K562 (cell line): Measurements from ENCODE around the gene ASB4. TPM values are rescaled to one million over a fixed set of nuclear protein-coding genes. Genes with fewer than 3 reads are reported as not detected.

ENCODE experiments used
- ATAC-seq: fragments of 200-7000 bp; cut with Tn5 transposase; 3 replicates; pipeline ENCODE4 v1.9.1; 2020; ENCODE audit warnings: moderate library complexity
- BruUV-seq: library from RNA; stranded (reverse); fragments of 400-500 nt; replicated peaks from 2 replicates; lab custom pipeline; 2021; lab: Mats Ljungman, UMichigan
- CTCF ChIA-PET: fragments of 300-600 bp; formaldehyde crosslinking; extraction: SDS; loops from one replicate; lab custom pipeline; 2021; ENCODE audit warnings: low intra/inter-chr PET ratio; lab: Yijun Ruan, JAX
- POLR2A ChIA-PET: fragments of 300-600, 350-650 bp; sonication (Branson Sonifier 250); formaldehyde crosslinking; extraction: SDS; loops from one replicate; lab custom pipeline; 2021; ENCODE audit warnings: antibody characterized with exemption, inconsistent platforms; lab: Yijun Ruan, JAX
- DNase-seq, 4 experiments: peaks; one replicate each; pipeline versions ENCODE4 v3.0.0 to v3.0.0-alpha.2; 2011 to 2018; ENCODE audit warnings: low spot score in 3 of 4, mixed read lengths in 3 of 4; ENCODE audit errors: extremely low read depth in 1 of 4
- FAIRE-seq: peaks from 2 replicates; lab custom pipeline; 2011; peaks lifted over from hg19 to GRCh38; lab: Jason Lieb, UNC
- H2AFZ ChIP-seq: 2 replicates; pipeline ENCODE4 v1.6.0; 2011; ENCODE audit warnings: low read depth, low read length, control low read depth, inconsistent platforms
- H3K27ac ChIP-seq: fragments of 200-600 bp; 3 replicates; pipeline ENCODE4 v1.8.0; 2011; ENCODE audit warnings: low read depth, mild to moderate bottlenecking, control low read depth, inconsistent platforms, low read length, moderate library complexity, mixed read lengths; ENCODE audit errors: extremely low read depth
- H3K27me3 ChIP-seq, 2 experiments: fragments of 300-600 bp in 1 of 2; 2 replicates in 1 of 2; 3 replicates in 1 of 2; pipeline versions ENCODE4 v1.6.0 to v1.8.0; 2011; ENCODE audit warnings: inconsistent platforms in 2 of 2, low read length in 2 of 2, mild to moderate bottlenecking in 1 of 2, mixed read lengths in 1 of 2, moderate library complexity in 1 of 2; ENCODE audit not compliant: control insufficient read depth in 2 of 2, insufficient read depth in 2 of 2
- H3K36me3 ChIP-seq: fragments of 300-600 bp; 3 replicates; pipeline ENCODE4 v1.8.0; 2011; ENCODE audit warnings: mild to moderate bottlenecking, low read length, inconsistent platforms; ENCODE audit not compliant: control insufficient read depth, insufficient read depth
- H3K4me1 ChIP-seq, 2 experiments: fragments of 200-600 bp in 1 of 2; replicated peaks in 1 of 2; 2 replicates in 1 of 2; 3 replicates in 1 of 2; pipeline versions ENCODE4 v1.5.1 to v1.8.0; 2011; ENCODE audit warnings: inconsistent platforms in 2 of 2, low read length in 2 of 2, mild to moderate bottlenecking in 1 of 2, mixed read lengths in 1 of 2, moderate library complexity in 1 of 2; ENCODE audit not compliant: control insufficient read depth in 2 of 2, insufficient read depth in 2 of 2
- H3K4me2 ChIP-seq: 2 replicates; pipeline ENCODE4 v1.6.1; 2011; ENCODE audit warnings: low read length, control low read depth, inconsistent platforms, mixed read lengths; ENCODE audit not compliant: insufficient read depth
- H3K4me3 ChIP-seq: fragments of 200-600 bp; sonication (generic), shearing (Covaris generic); 2 replicates; pipeline ENCODE4 v1.5.1; 2016; ENCODE audit warnings: control low read depth, inconsistent platforms
- H3K79me2 ChIP-seq: fragments of 200-600 bp; 3 replicates; pipeline ENCODE4 v1.8.0; 2011; ENCODE audit warnings: low read length, inconsistent platforms; ENCODE audit not compliant: control insufficient read depth, insufficient read depth
- H3K9ac ChIP-seq, 2 experiments: 2 replicates each; pipeline versions ENCODE4 v1.6.0 to v1.6.1; 2011; ENCODE audit warnings: low read depth in 2 of 2, low read length in 2 of 2, control low read depth in 1 of 2, inconsistent platforms in 1 of 2, mild to moderate bottlenecking in 1 of 2, mixed read lengths in 1 of 2; ENCODE audit not compliant: insufficient read depth in 1 of 2
- H3K9me1 ChIP-seq: one replicate; pipeline ENCODE4 v1.6.0; 2011; ENCODE audit warnings: inconsistent platforms, mild to moderate bottlenecking, low read length, moderate library complexity; ENCODE audit not compliant: control insufficient read depth, insufficient read depth
- H3K9me3 ChIP-seq: replicated peaks from 2 replicates; pipeline ENCODE4 v1.5.1; 2011; ENCODE audit warnings: low read depth, low read length, inconsistent platforms; ENCODE audit not compliant: control insufficient read depth, insufficient read depth
- H4K20me1 ChIP-seq: replicated peaks from 2 replicates; pipeline ENCODE4 v1.6.1; 2011; ENCODE audit warnings: low read length, inconsistent platforms, mixed read lengths; ENCODE audit not compliant: control insufficient read depth, insufficient read depth
- ARNT ChIP-seq, 2 experiments: fragments of 450-650 bp; IDR thresholded peaks; 2 replicates each; pipeline ENCODE4 v1.6.1; 2016; ENCODE audit warnings: mild to moderate bottlenecking in 1 of 2
- CBFA2T2 ChIP-seq: fragments of 450-650 bp; conservative IDR thresholded peaks from 2 replicates; pipeline ENCODE4 v1.6.1; 2017; ENCODE audit warnings: mild to moderate bottlenecking
- DDX20 ChIP-seq: fragments of 450-650 bp; IDR thresholded peaks from 2 replicates; pipeline ENCODE4 v1.6.1; 2016; ENCODE audit warnings: missing genetic modification characterization, low read depth, mild to moderate bottlenecking, missing compliant biosample characterization, moderate library complexity
- EHMT2 ChIP-seq: fragments of 450-650 bp; IDR thresholded peaks from 2 replicates; pipeline ENCODE4 v1.6.1; 2018; ENCODE audit warnings: antibody characterized with exemption
- MCM2 ChIP-seq: fragments of 450-650 bp; IDR thresholded peaks from 2 replicates; pipeline ENCODE4 v1.6.1; 2017; ENCODE audit warnings: low read depth, mild to moderate bottlenecking
- MXI1 ChIP-seq: IDR thresholded peaks from 2 replicates; pipeline ENCODE4 v1.6.1; 2011; ENCODE audit warnings: low read depth, mild to moderate bottlenecking, improper control_type of control experiment, low read length
- OTX1 ChIP-seq: fragments of 450-650 bp; formaldehyde crosslinking; IDR thresholded peaks from 2 replicates; pipeline ENCODE4 v1.4.0; 2022; ENCODE audit warnings: mild to moderate bottlenecking
- POLR2A ChIP-seq: fragments of 450-650 bp; conservative IDR thresholded peaks from 2 replicates; pipeline ENCODE4 v1.6.1; 2016
- ZNF212 ChIP-seq: fragments of 450-650 bp; formaldehyde crosslinking; IDR thresholded peaks from 2 replicates; pipeline ENCODE4 v1.4.0; 2020; ENCODE audit warnings: mild to moderate bottlenecking
- WGBS: fragments of 100-300 bp; shearing (Covaris generic); methylation state at CpG from one replicate; pipeline ENCODE4 v1.1.6; 2016; ENCODE audit warnings: low coverage, mixed read lengths; ENCODE audit not compliant: insufficient coverage; ENCODE audit errors: missing lambda C conversion rate; 5-methylcytosine and 5-hydroxymethylcytosine counted together
- in situ Hi-C: fragments of 300-500 bp; cut with MboI; formaldehyde crosslinking; loops from 4 replicates; pipeline ENCODE4 v1.15.0; 2018; ENCODE audit warnings: inconsistent platforms, mixed read lengths
- intact Hi-C: fragments of 100-400 bp; cut with micrococcal nuclease; formaldehyde crosslinking; loops from 2 replicates; pipeline ENCODE4 v1.14.2; 2022
- polyA plus RNA-seq, 8 experiments: library from polyadenylated mRNA; depleted of rRNA in 4 of 8; stranded (reverse) in 5 of 8; unstranded in 3 of 8; fragments of >200 nt; fragmentation: Nextera tagmentation in 2 of 8; fragmentation: Illumina TruSeq in 1 of 8; extraction: Ambion mirVana in 2 of 8; extraction: Trizol in 1 of 8; gene quantifications; 2 replicates each; pipeline versions ENCODE4 v1.2.1 to v1.2.3, GENCODE V29; 2011 to 2014; ENCODE audit warnings: inconsistent platforms in 1 of 8, missing spikeins in 1 of 8
- total RNA-seq, 7 experiments: library from RNA; depleted of rRNA in 6 of 7; stranded (reverse); fragments of >200 nt in 6 of 7; fragmentation: Illumina TruSeq in 2 of 7; extraction: Trizol in 2 of 7; gene quantifications; 2 replicates each; pipeline versions ENCODE4 v1.2.1 to v1.2.3, GENCODE V29; 2011 to 2021; ENCODE audit warnings: low replicate concordance in 1 of 7
- TF ChIP-seq, protein P1 (sequence below): sonication (generic); formaldehyde crosslinking; IDR thresholded peaks from 2 replicates; pipeline ENCODE4 v1.8.0; 2023; ENCODE audit warnings: missing genetic modification reagents, mild to moderate bottlenecking, borderline replicate concordance
- TF ChIP-seq, protein P2 (sequence below): fragments of 200-800 bp; sonication (Bioruptor generic); IDR thresholded peaks from 2 replicates; pipeline ENCODE4 v1.6.1; 2017; ENCODE audit warnings: missing genetic modification characterization, missing compliant biosample characterization

The ASB4 gene
- total and polyA plus RNA-seq, 9 of the 15 experiments (the other 6 are each of a cell fraction or from before 2014, with no cell fraction given), result 0.03 to 0.07 TPM; not detected in 7

DNA sequence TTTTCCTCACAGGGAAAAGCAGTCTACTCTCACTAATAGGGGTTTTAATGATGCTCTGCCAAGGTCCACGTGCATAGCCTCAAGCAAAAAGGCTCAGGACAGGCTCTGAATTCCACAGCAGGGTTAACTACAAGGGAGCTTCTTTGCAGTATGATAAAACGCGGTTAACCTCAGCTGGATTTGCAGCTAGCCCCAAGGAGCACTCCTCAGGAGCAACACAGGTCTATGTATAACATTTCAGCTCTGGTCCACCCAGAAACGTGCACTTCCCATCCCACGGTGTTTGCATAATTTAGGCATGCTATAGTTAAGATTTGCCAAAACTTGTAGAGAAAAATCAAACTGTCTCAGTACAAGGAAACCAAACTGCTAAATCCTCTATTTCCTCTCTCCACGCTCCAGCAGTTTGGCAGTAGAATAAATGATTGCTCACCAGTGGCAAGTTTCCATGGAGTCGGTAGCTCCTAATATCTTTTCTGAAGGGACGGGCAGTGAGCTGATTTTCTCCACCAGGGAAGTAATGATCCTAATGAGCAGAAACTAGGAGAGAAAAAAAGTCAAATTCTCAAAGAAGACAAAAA is 13.1 kb upstream of the ASB4 start:
- WGBS, result 0% methylated on average over 8 of the region's 8 CpGs
- no peak overlapping the region for H3K4me3 ChIP-seq
- H3K9ac ChIP-seq, result no peak overlapping the region
- FAIRE-seq (no peak), DNase-seq (no peak), ATAC-seq (no peak)
- intact Hi-C loops (loop anchor here (10.0 kb wide), 1 partner anchor 1178 kb away; no protein-coding TSS in a partner anchor), in situ Hi-C loops (no loop called here)
- no peaks in the 10 kb centered on the region for H3K9me1 ChIP-seq
- ChIA-PET POLR2A (interaction anchor here (0.6 kb wide), 1 partner anchor 38 kb away, joined by 3 read pairs; the partner anchor contains the start of gene PON2), CTCF (no interaction called here)
- no peaks in the 10 kb centered on the region for H3K4me1 ChIP-seq
- peaks cover 3 to 9% of the 10 kb centered on the region in 2 experiments; a peak in 3 of 5 replicates for H3K27me3 ChIP-seq
- H3K4me2 ChIP-seq, result no peak overlapping the region
- no peaks in the 10 kb centered on the region for H3K79me2 ChIP-seq
- no peak overlapping the region for H2AFZ ChIP-seq
- no TSS peak for BruUV-seq
- no peak overlapping the region for H3K27ac ChIP-seq
- H4K20me1 ChIP-seq, result no peaks in the 10 kb centered on the region
- no peaks in the 10 kb centered on the region for H3K36me3 ChIP-seq
- H3K9me3 ChIP-seq, result no peaks in the 10 kb centered on the region
- no peak for TF ChIP-seq POLR2A
- no peak for TF ChIP-seq ZNF212 (CRISPR knock-in tag)
- TF ChIP-seq, protein P1, sequence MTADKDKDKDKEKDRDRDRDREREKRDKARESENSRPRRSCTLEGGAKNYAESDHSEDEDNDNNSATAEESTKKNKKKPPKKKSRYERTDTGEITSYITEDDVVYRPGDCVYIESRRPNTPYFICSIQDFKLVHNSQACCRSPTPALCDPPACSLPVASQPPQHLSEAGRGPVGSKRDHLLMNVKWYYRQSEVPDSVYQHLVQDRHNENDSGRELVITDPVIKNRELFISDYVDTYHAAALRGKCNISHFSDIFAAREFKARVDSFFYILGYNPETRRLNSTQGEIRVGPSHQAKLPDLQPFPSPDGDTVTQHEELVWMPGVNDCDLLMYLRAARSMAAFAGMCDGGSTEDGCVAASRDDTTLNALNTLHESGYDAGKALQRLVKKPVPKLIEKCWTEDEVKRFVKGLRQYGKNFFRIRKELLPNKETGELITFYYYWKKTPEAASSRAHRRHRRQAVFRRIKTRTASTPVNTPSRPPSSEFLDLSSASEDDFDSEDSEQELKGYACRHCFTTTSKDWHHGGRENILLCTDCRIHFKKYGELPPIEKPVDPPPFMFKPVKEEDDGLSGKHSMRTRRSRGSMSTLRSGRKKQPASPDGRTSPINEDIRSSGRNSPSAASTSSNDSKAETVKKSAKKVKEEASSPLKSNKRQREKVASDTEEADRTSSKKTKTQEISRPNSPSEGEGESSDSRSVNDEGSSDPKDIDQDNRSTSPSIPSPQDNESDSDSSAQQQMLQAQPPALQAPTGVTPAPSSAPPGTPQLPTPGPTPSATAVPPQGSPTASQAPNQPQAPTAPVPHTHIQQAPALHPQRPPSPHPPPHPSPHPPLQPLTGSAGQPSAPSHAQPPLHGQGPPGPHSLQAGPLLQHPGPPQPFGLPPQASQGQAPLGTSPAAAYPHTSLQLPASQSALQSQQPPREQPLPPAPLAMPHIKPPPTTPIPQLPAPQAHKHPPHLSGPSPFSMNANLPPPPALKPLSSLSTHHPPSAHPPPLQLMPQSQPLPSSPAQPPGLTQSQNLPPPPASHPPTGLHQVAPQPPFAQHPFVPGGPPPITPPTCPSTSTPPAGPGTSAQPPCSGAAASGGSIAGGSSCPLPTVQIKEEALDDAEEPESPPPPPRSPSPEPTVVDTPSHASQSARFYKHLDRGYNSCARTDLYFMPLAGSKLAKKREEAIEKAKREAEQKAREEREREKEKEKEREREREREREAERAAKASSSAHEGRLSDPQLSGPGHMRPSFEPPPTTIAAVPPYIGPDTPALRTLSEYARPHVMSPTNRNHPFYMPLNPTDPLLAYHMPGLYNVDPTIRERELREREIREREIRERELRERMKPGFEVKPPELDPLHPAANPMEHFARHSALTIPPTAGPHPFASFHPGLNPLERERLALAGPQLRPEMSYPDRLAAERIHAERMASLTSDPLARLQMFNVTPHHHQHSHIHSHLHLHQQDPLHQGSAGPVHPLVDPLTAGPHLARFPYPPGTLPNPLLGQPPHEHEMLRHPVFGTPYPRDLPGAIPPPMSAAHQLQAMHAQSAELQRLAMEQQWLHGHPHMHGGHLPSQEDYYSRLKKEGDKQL (CRISPR knock-in tag), result no peak
- TF ChIP-seq, protein P2, sequence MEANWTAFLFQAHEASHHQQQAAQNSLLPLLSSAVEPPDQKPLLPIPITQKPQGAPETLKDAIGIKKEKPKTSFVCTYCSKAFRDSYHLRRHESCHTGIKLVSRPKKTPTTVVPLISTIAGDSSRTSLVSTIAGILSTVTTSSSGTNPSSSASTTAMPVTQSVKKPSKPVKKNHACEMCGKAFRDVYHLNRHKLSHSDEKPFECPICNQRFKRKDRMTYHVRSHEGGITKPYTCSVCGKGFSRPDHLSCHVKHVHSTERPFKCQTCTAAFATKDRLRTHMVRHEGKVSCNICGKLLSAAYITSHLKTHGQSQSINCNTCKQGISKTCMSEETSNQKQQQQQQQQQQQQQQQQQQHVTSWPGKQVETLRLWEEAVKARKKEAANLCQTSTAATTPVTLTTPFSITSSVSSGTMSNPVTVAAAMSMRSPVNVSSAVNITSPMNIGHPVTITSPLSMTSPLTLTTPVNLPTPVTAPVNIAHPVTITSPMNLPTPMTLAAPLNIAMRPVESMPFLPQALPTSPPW (CRISPR knock-in tag), result no peak
- TF ChIP-seq CBFA2T2, result no peak
- TF ChIP-seq MCM2, result no peak
- no peak for TF ChIP-seq ARNT (IDR thresholded peaks at IDR 0.05)
- TF ChIP-seq EHMT2, result no peak
- TF ChIP-seq DDX20 (tag), result no peak
- TF ChIP-seq MXI1, result no peak
- TF ChIP-seq OTX1, result no peak
